HG02642 (cell line): ENCODE measurements around the gene CD68.

Source experiments
- ATAC-seq: cut with Tn5 transposase; IDR thresholded peaks from one replicate; pipeline ENCODE4 v1.9.1; 2021; ENCODE audit warnings: mild to moderate bottlenecking; ENCODE audit not compliant: unreplicated experiment, poor library complexity

The CD68 gene

DNA sequence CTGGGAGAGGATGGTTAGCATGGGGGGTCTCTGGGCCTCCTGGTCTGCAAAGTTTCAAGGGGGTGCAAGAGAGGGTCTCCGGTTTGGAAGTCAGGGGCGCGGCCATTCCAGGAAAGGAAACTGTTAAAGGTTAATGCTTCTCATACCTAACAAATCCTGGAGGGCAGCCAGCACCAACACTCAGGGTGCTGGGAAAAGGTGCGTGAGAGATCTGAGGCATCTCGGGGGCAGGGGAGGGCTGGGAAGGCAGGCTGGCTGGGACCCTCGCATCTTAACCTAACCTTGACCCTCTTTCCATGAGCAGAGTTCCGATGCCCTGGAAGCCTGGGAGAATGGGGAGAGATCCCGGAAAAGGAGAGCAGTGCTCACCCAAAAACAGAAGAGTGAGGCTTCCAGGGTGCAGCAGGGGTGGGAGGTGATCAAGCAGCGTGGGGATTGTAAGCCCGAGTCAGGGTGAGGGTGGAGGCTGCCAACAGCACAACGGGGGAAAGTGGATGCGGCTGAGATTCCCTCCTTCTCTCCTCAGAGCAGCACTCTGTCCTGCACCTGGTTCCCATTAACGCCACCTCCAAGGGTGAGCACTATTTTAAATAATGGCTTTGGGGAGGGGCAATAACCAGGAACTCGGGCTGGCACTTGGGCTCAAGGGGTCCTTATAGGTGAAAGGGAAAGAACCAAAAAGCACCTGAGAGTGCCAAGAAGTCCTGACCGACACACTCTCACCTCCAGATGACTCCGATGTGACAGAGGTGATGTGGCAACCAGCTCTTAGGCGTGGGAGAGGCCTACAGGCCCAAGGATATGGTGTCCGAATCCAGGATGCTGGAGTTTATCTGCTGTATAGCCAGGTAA, 19.9 kb upstream of the CD68 start:
- no peak for ATAC-seq

DNA sequence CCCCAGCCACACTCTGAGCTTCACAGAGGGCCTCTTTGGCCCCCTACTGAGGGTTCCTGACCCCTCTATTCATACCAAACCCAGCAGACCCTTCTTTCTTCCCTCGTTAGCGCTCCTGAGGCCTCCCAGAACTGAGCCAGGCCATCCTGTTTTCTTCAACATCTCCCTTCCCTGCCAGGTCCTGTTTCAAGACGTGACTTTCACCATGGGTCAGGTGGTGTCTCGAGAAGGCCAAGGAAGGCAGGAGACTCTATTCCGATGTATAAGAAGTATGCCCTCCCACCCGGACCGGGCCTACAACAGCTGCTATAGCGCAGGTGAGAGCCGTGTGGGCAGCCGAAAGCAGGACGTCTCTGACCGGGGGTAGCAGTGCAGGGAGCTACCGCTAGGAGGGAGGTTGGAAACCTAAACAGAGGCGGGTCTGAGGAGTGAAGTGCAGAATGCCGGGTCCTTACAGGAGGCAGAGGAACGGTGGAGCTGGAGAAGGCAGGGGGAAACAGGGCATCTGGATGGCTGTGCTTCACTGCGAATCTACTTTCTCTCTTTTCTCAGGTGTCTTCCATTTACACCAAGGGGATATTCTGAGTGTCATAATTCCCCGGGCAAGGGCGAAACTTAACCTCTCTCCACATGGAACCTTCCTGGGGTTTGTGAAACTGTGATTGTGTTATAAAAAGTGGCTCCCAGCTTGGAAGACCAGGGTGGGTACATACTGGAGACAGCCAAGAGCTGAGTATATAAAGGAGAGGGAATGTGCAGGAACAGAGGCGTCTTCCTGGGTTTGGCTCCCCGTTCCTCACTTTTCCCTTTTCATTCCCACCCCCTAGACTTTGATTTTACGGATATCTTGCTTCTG, 19.0 kb upstream of the CD68 start:
- ATAC-seq, result no peak

DNA sequence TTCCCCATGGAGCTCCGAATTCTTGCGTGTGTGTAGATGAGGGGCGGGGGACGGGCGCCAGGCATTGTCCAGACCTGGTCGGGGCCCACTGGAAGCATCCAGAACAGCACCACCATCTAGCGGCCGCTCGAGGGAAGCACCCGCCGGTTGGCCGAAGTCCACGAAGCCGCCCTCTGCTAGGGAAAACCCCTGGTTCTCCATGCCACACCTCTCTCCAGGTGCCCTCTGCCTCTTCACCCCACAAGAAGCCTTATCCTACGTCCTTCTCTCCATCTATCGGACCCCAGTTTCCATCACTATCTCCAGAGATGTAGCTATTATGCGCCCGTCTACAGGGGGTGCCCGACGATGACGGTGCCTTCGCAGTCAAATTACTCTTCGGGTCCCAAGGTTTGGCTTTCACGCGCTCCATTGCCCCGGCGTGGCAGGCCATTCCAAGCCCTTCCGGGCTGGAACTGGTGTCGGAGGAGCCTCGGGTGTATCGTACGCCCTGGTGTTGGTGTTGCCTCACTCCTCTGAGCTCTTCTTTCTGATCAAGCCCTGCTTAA, 18.3 kb upstream of the CD68 start:
- ATAC-seq, result peak; percentile 53

DNA sequence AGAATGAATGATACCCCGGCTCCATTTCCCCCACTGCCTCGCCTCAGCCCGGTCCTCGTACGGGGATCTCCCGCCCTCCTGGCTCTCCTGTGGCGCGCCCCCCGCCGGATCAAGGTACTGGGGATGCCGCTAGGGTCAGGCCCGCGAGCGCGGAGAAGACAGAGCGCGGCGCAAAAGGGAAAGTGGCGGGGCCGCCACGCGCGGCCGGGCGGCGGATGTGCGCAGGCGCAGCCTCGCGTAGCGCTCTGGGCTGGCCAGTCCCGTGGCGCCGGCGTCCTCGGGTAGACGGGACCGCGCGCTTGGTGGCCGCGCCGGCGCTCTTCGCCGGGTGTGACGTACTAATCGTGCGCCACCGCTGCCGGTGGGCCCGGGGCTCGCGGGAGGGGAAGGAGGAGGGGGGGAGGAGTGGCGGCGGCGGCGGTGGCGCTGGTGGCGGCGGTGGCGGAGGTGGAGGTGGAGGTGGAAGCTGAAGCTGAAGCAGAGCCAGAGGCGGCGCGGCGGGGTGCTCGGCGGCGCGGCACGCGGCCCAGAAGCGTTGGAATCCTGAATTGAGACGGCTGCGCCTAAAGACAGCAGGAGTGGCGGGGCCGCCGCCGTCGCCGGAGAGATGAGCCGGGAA, 17.7 kb upstream of the CD68 start, which contains the start of gene SENP3:
Gene SENP3, plus strand, starts transcription at position 331 of the 619 bp plus-strand sequence. CDS start 1,158 bp downstream, outside the sequence.
- peak; percentile 69 for ATAC-seq

DNA sequence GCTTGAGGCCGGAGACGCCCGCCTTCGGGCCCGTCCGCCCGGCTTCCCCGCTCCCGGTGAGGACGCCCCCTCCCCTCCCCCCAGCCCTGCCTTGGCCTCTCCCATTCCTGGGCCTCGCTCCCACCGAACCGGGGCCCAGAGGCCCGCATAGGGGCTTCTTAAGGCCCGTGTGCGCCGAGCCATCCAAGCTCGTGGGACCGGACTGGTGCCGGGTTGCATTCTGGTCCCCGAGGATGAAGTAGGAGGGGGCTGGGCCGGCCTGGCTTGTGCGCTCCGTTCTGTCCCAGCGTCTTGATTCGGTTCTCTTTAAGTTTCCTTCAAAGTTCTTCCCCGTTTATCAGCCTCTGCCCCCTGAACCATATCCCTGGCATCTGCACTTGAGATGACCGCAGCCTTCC, 17.2 kb upstream of the CD68 start:
- ATAC-seq, result no peak

DNA sequence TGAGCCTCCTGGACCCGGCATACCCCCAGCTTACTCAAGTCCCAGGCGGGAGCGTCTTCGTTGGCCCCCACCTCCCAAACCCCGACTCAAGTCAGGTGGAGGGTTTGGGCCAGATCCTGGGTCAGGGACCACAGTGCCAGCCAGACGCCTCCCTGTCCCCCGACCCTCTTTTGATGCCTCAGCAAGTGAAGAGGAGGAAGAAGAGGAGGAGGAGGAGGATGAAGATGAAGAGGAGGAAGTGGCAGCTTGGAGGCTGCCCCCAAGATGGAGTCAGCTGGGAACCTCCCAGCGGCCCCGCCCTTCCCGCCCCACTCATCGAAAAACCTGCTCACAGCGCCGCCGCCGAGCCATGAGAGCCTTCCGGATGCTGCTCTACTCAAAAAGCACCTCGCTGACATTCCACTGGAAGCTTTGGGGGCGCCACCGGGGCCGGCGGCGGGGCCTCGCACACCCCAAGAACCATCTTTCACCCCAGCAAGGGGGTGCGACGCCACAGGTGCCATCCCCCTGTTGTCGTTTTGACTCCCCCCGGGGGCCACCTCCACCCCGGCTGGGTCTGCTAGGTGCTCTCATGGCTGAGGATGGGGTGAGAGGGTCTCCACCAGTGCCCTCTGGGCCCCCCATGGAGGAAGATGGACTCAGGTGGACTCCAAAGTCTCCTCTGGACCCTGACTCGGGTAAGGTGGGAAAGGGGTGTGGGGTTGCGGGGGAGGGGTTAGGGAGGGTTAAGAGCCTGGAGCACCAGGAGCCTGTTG, 16.1 kb upstream of the CD68 start:
- ATAC-seq, result no peak

DNA sequence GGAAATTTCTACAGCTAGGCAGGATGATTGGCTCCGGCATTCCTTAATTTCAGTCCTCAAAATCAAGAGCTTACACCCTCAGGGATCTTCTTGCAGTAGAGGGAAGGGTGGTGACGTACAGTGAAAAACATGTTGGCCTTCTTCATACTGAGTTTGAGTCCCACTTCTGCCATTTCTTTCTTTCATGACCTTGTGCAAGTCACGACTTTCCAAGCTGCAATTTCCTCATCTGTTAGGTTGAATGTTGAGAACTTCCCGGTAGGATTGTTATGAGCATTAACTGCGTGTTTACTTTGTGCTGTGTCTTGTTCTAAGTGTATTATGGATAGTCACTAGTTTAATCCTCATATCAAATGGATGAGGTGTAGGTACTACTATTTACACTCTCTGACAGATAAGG, 9.9 kb upstream of the CD68 start:
- ATAC-seq, result no peak

DNA sequence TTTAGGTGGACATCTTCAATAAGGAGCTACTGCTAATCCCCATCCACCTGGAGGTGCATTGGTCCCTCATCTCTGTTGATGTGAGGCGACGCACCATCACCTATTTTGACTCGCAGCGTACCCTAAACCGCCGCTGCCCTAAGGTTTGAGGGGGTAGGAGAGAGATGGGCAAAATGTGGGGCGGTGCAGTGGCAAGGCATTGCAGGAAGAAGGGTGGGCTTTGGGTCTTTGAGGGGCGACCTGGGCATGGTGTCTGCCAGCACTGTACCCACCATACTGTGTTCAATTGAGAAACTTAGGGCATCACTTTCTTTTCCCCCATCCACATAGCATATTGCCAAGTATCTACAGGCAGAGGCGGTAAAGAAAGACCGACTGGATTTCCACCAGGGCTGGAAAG, 9.1 kb upstream of the CD68 start:
- ATAC-seq, result no peak

DNA sequence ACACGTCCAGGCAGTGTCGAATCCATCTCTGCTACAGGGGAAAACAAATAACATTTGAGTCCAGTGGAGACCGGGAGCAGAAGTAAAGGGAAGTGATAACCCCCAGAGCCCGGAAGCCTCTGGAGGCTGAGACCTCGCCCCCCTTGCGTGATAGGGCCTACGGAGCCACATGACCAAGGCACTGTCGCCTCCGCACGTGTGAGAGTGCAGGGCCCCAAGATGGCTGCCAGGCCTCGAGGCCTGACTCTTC, 7.2 kb upstream of the CD68 start:
- ATAC-seq, result no peak

DNA sequence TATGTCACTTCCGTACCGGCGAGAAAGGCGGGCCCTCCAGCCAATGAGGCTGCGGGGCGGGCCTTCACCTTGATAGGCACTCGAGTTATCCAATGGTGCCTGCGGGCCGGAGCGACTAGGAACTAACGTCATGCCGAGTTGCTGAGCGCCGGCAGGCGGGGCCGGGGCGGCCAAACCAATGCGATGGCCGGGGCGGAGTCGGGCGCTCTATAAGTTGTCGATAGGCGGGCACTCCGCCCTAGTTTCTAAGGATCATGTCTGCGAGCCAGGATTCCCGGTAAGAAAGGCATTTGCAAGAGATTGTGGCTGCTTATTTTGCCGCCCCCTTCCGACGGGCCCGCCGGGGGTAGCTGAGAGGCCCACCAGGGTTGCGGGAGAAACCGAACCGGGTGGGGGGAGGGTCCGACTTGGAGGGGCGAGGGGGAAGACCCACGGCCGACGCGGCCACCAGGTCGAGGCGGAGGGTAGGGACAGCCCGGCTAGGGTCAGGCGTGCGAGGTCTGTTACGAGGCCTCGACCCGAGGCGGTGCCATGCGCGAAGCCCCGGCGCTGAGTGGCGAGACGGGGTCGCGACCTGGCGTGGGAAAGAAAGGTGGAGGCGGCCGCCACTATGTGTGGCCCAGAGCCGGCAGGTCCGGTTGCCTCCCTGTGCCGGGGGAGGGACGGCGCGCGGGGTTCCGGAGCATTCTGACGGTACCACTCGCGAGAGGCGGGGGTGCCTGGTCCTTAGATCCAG, 6.7 kb upstream of the CD68 start:
- ATAC-seq, result peak; percentile 91

DNA sequence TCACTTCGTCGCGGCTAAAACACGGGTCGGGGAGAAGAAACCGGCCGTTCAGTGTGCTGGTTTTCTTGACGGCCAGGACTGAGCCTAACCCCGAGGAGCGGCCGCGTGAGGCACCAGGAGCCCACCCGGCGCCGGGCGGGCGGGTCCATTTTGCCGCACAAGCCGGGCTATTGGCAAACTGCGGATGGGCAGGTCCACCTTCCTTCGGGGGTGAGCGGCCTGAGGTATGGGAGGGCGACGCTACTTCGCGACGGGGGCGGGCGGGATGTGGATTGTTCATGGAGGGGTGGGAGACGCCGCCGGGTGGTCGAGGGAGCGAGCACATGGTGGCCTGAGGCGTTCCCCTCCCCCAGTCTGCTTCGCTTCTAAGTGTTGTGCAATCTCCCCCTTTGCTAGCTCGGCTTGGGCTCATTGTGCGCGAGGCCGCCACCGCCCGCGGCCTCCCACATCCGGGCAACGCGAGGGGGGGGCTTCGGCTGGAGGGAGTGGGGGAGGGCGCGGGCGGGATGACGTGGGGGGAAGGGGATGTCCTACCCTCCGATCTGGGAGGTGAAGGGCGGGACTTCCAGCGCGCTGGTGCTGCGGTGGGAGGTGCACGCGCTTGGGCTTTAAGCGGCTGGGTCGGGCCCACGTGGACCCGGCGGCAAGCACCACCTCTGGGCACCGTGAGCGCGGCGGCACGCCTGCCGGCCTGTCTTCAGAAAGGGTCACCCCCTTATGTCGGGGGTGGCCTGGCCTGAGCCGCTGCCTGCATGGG, 5.9 kb upstream of the CD68 start:
- ATAC-seq, result peak; percentile 19

DNA sequence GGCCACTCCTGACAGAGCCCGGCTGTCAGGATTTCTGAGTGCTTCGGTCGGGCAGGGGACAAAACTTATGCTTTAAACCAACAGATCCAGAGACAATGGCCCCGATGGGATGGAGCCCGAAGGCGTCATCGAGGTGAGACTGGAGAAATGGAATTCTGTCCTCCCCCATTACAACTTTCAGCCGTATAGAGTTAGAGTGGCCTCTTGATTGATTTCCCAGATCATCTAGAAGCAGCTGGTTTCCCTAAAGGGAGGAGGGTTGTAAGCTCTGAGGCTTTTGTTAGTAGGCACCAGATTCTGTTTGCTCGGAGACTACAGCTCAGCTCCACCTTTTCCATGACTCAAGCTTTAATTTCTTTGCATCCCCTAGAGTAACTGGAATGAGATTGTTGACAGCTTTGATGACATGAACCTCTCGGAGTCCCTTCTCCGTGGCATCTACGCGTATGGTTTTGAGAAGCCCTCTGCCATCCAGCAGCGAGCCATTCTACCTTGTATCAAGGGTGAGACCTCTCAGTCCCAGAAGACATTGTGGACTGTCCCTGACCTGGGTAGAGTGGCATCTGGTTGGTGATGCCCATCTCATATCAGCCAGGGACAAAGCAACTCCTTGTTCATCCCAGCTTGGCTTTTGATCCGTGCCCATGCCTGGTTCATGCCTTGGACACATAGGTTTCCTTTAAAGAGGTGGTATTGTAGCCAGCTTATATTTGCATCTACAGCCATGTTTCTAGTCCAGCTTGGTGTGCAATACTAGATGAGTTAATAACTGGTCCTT, 5.1 kb upstream of the CD68 start:
- ATAC-seq, result no peak

DNA sequence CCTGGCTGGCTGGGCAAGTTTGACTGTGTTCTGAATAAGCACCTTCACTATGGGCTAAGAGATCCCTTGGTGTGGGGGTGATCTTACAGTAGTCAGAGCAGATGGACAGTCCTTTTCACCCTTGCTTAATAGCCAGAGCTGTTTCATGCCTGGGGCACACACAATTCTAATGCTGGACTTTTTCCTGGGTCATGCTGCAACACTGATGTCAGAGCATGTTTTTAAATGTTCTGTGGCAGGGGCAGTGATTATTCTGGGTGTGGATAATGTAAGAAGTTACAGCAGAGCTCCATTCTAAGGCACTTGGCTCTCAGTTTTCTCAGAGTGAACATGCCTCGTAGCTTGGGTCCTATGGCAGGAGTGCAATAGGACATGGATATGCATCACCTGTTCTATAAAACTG, 4.0 kb upstream of the CD68 start:
- no peak for ATAC-seq

DNA sequence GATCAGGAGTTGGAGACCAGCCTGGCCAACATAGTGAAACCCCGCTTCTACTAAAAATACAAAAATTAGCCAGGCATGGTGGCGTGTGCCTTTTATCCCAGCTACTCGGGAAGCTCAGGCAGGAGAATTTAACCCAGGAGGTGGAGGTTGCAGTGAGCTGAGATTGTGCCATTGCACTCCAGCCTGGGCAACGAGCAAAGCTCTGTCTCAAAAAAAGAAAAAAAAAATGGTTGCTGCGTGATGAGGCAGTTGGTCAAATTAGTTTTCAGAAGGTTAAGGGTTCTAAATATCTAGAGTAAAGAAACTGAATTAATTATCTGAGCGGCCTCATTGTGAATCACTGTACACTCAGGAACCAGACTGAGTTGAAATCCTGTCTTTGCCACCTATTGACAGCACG, 3.5 kb upstream of the CD68 start:
- no peak for ATAC-seq

DNA sequence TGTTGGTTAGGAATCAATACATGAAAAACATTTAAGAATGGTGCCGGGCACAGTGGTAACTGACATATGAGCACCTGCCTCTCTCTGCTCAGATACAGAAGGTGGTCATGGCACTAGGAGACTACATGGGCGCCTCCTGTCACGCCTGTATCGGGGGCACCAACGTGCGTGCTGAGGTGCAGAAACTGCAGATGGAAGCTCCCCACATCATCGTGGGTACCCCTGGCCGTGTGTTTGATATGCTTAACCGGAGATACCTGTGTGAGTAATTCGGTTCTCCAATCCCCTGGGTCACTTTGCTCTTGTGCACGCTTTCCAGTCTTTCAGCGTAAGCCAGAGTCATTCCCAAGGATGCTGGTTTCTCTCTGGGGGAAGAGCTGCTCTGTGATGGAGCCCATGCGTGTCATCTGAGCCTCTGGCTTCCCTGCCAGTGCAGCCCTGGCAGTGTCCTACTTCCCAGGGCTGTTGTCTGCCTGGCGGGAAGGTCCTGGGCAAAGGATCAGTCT, 3.0 kb upstream of the CD68 start:
- no peak for ATAC-seq

DNA sequence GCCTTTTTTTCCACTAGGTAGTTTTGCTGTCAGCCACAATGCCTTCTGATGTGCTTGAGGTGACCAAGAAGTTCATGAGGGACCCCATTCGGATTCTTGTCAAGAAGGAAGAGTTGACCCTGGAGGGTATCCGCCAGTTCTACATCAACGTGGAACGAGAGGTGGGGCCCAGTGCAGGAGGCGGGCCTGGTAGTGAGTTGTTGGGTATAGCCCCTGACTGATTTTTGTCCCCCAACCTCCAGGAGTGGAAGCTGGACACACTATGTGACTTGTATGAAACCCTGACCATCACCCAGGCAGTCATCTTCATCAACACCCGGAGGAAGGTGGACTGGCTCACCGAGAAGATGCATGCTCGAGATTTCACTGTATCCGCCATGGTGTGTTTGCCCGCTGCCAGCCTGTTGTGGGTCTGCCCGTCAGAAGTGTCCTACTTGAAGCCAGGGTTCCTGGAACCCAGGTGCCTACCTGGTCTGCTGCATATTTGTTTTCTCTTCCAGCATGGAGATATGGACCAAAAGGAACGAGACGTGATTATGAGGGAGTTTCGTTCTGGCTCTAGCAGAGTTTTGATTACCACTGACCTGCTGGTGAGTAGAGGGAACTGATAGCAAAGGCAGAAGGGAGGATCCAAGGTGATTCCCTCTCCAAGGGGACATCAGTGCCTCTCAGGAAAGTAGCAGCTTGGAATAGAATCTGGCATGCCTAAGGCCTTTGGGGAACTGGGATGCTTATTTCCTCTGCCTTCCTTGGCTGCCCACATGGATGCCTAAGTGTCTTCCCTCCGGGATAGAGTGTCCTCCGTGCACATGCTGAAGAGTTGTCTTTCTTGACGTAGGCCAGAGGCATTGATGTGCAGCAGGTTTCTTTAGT, 1.9 kb upstream of the CD68 start:
- ATAC-seq, result no peak
